GM19324 (cell line): Measurements from ENCODE around the gene FBH1.
A peak's percentile ranks its signal among the peaks of the same experiment; 100 is the strongest.
"Not testable (repeated sequence)": the region's sequence is repeated elsewhere in the genome, so short reads cannot be mapped to it uniquely, and the experiment has no call there.

Experiments used
- ATAC-seq: cut with Tn5 transposase; IDR thresholded peaks from one replicate; pipeline ENCODE4 v1.9.1; 2021; ENCODE audit warnings: mild to moderate bottlenecking, moderate library complexity; ENCODE audit not compliant: unreplicated experiment, low FRiP score

The FBH1 gene

GRCh38 chr10:5889624-5890451, at the start of gene FBH1, which contains the start of gene ANKRD16:
Gene FBH1, plus strand, starts transcription at chr10:5890243. Its CDS starts 103 bp downstream, at chr10:5890346.
Gene ANKRD16, minus strand, starts transcription at chr10:5889893. Its CDS starts 539 bp downstream, at chr10:5889354.
- peak; percentile 94 for ATAC-seq

- peak; percentile 71 for ATAC-seq
Measured at GRCh38 chr10:5840314-5841307, 49.4 kb upstream of the FBH1 start.

DNA sequence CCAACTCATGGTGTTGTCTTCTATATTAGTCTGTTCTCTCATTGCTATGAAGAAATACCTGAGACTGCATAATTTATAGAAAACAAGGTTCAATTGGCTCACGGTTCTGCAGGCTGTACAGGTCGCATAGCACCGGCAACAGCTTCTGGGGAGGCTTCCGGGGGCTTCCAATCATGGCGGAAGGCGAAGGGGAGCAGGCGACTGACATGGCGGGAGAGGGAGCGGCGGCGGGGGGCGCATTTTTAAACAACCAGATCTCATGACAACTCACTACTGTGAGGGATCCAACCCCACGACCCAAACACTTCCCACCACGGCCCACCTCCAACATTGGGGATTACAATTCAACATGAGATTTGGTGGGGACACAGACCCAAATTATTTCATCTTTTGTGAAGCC, 48.1 kb upstream of the FBH1 start:
- ATAC-seq, result no peak

- ATAC-seq, result no peak
Measured at GRCh38 chr10:5843686-5844344, 46.2 kb upstream of the FBH1 start.

DNA sequence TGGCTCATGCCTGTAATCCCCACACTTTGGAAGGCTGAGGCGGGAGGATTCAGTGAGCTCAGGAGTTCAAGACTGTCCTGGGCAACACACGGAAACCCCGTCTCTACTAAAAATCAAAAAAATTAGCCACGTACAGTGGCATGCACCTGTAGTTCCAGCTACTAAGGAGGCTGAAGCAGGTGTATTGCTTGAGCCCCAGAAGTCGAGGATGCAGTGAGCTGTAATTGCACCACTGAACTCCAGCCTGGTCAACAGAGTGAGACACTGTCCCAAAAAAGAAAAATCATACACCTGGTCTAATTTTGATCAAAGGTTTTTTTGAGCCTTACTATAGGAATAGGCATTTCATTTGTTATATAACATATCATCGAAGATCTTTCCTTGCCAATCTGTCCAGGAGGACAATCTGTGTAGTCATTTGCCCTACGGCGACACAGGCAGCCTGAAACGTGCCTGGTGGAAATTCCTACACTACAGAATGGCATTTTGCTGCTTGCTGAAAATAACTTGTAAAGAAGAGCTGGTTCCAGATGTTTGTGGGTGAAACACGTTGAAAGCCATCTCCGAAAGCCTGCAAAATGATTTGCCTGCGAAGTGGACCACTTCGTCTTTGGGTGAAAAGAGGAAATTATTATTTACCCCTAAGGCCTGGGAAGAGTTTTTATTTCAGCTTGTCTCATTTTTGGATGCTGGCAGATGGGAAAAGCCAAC, 45.5 kb upstream of the FBH1 start:
- ATAC-seq, result no peak

DNA sequence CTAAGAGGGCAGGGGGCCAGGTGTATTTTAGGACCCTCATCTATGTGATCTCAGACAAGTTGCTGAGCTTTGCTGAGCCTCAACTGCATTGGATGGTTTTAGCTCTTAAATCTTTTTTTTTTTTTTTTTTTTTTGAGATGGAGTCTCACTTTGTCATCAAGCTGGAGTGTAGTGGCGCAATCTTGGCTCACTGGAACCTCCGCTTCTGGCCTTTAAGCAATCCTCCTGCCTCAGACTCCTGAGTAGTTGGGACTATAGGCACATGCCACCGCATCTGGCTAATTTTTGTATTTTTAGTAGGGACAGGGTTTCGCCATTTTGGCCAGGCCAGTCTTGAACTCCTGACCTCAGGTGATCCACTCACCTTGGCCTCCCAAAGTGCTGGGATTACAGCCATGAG, 43.4 kb upstream of the FBH1 start:
- ATAC-seq, result not testable (repeated sequence)

DNA sequence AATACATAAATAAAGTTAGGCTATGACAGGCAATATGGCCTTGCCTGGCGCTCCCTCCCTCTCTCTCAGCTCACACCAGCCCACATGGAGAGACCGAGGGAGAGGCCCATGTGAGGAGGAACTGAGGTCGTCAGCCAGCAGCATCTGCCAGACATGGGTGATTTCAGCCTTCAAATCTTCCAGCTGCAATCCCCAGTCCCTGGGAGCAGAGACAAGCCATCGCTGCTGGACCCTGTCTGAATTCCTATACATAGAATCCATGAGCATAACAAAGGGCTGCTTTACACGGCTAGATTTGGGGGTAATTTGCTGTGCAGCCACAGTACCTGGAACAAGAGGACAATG, 35.9 kb upstream of the FBH1 start:
- no peak for ATAC-seq

DNA sequence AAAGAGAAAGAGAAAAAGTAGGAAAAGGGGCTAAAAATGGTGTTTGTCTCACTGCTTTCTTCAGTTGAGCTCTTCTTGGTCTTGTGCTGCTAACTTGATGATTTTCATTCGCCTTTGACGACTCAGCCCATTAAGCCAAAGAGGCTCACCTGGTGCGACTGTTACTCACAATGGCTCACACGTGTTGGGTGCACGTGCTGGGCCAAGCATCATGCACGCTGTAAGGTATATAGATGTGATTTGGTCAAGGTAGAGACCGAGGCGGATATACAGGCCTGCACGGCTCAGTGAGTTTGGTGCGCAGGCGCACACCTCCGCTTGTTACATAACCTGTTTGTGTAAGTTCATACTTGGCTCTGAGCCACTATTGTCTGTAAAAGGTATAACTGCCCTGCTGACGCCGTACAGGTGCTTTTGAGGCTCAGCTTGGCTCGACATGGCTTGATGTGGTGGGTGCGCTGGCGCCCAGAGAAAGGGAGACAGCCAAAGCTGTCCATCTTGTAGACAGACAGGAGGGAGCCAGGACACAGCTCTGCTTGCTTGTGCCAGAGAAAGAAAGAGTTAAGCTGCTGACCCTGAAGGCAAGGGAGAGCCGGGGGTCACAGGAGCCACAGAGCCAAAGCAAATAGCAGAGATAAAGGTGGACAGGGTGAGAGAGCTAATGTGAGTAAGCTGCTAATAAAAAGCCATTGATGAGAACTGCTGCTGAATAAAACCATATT, 33.9 kb upstream of the FBH1 start:
- no peak for ATAC-seq

- no peak for ATAC-seq
Measured at GRCh38 chr10:5856701-5857004, 33.4 kb upstream of the FBH1 start.

DNA sequence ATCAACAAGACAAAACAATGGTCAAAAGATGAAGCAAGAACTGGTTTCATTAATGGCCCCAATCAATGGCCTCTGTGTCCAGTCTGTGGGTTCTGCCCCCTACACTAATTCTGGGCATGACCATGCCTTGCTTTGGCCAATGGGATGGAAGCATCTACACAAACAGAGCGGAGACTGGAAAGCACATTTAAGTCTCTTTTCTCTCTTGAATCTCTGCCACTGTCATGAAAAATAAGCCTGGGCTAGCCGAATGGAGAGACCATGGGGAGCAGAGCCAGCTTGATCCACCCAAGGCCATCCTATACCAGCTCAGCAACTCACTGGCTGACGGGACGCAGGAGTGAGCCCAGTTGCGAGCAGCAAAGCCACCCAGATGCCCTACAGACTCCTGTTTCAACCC, 31.2 kb upstream of the FBH1 start:
- no peak for ATAC-seq

GRCh38 chr10:5860066-5860465, 30.0 kb upstream of the FBH1 start:
- ATAC-seq, result no peak

- peak; percentile 90 for ATAC-seq
Measured at GRCh38 chr10:5862360-5862961, 27.6 kb upstream of the FBH1 start.

GRCh38 chr10:5862981-5863685, 26.9 kb upstream of the FBH1 start:
- not testable (repeated sequence) for ATAC-seq

DNA sequence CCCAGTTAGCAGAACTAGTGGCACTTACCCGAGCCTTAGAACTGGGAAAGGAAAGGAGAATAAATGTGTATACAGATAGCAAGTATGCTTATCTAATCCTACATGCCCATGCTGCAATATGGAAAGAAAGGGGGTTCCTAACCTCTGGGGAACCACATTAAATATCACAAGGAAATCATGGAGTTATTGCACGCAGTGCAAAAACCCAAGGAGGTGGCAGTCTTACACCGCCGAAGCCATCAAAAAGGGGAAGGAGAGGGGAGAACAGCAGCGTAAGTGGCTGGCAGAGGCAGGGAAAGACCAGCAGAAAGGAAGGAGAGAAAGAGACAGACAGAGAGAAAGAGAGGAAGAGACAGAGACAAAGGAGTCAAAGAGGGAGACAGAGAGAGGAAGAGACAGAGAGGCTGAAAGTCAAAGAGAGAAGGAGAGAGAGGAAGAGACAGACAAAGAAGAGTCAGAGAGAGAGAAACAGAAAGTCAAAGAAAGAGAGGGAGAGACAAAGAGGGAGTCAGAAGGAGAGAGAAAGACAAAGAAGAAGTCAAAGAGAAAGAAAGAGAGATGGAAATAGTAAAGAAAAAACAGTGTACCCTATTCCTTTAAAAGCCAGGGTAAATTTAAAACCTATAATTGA, 23.5 kb upstream of the FBH1 start:
- not testable (repeated sequence) for ATAC-seq

DNA sequence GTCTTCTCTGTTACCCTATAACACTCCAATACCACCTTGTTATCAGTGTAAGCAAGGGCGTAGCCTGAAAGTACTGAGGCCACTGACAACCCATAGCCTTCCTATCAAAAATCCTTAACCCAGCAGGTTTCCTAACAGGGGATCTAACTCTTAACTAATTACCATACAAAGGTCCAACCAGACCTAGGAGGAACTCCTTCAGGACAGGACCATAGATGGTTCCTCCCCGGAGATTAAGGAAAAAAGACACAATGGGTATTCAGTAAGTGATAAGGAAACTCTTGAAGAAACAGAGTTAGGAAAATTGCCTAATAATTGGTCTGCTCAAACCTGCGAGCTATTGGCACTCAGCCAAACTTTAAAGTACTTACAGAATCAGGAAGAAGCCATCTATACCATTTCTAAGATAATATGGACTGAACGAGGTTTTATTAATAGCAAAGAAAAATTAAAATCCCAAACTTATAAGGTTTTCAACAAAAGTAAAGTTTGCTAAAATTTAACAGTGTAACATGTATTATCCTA, 22.9 kb upstream of the FBH1 start:
- not testable (repeated sequence) for ATAC-seq

DNA sequence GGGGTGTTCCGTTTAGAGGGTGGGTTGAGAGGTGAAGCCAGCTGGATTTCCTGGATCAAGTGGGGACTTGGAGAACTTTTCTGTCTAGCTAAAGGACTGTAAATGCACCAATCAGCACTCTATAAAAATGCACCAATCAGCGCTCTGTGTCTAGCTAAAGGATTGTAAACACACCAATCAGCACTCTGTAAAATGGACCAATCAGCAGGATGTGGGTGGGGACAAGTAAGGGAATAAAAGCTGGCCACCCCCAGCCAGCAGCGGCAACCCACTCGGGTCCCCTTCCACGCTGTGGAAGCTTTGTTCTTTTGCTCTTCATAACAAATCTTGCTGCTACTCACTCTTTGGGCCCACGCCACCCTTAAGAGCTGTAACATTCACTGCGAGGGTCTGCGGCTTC, 21.7 kb upstream of the FBH1 start:
- ATAC-seq, result not testable (repeated sequence)

DNA sequence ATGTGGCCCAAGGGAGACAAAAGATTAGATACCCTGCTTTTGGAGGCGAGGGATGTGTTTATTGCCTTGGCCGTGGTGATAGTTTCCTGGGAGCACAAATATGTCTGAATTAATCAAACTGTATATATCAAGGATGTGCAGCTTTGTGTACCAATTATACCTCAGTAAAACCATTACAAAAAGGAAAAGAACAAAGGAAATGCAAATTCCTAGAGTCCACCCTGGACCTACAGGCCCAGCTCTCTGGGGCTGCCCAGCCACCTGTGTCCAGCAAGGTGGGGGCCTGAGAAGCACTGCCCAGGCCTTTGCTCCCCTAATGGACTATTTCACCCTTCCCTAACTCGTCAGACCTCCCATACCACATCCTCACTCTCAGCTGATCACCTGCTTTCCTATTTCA, 20.9 kb upstream of the FBH1 start:
- ATAC-seq, result no peak

DNA sequence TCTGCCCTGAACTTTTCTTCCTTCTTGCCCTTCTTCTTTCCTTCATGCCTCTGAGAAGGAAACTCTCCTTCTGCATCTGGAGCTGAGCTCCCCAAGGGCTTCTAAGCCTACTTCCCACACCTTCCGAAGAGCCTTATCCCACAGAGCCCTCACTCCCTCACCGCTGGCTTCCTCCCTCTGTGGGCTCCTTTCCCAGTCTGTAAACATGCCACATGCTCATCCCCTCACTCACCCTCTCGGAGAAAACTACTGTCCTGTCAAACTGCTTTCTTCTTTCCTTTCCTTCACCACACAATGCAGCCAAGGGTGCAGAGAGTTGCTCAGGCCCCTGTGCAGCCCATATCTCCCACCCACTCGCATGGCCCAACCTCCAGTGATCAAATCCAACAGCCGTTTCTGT, 18.4 kb upstream of the FBH1 start:
- ATAC-seq, result no peak
